Keratinocyte (primary cell): Measurements from ENCODE around the gene DISC1.

Source experiments
- EZH2 ChIP-seq: IDR thresholded peaks from one replicate; pipeline ENCODE4 v1.6.1; 2012; ENCODE audit warnings: inconsistent platforms, mild to moderate bottlenecking, low read length, moderate library complexity
- TF ChIP-seq, protein P1 (sequence below), 3 experiments: IDR thresholded peaks in 1 of 3; conservative IDR thresholded peaks in 1 of 3; optimal IDR thresholded peaks in 1 of 3; 2 replicates in 2 of 3; 3 replicates in 1 of 3; pipeline versions ENCODE3 to v1.5.1; 2011; ENCODE audit warnings: low read length in 3 of 3, mild to moderate bottlenecking in 3 of 3, moderate library complexity in 2 of 3, control low read depth in 1 of 3, inconsistent platforms in 1 of 3; ENCODE audit not compliant: insufficient read depth in 2 of 3; ENCODE audit errors: extremely low read depth in 1 of 3

DNA sequence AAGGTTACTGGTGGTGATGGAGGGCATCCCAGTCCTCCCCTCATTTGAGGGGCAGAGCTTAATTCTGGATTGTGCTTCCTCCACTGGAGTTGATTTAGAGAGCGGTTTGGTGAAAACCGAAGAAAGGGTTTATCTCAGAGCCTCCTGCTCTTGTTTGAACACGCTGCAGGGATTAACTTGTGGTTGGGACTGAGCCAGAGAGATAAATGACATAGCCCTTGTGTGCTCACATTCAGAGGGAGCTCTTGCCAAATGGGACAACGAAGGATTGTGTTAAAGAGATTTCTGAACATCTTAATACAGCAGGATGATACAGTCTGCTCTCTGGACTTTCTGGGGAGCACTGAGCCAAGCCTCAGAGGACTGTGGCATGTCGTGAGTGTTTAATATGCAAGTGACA, 308.2 kb downstream of the DISC1 start:
- TF ChIP-seq, protein P1, sequence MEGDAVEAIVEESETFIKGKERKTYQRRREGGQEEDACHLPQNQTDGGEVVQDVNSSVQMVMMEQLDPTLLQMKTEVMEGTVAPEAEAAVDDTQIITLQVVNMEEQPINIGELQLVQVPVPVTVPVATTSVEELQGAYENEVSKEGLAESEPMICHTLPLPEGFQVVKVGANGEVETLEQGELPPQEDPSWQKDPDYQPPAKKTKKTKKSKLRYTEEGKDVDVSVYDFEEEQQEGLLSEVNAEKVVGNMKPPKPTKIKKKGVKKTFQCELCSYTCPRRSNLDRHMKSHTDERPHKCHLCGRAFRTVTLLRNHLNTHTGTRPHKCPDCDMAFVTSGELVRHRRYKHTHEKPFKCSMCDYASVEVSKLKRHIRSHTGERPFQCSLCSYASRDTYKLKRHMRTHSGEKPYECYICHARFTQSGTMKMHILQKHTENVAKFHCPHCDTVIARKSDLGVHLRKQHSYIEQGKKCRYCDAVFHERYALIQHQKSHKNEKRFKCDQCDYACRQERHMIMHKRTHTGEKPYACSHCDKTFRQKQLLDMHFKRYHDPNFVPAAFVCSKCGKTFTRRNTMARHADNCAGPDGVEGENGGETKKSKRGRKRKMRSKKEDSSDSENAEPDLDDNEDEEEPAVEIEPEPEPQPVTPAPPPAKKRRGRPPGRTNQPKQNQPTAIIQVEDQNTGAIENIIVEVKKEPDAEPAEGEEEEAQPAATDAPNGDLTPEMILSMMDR (optimal IDR thresholded peaks at IDR 0.05 in 1 of 3, IDR thresholded peaks at IDR 0.05 in 1 of 3, conservative IDR thresholded peaks at IDR 0.05 in 1 of 3; ENCODE audit: extremely low read depth in 1 of 3, insufficient read depth in 2 of 3, low read length in 3 of 3): no peak
- no peak for TF ChIP-seq EZH2
